Tibial artery (tissue), 4 donors: ENCODE data around the gene CLSTN1.
"Not testable (repeated sequence)": the region's sequence is repeated elsewhere in the genome, so short reads cannot be mapped to it uniquely, and the experiment has no call there.

Experiments
- DNase-seq, 2 donors: peaks; one replicate each; pipeline ENCODE4 v3.0.0-alpha.2; 2019
- H3K27ac ChIP-seq, 2 donors: fragments of 200-600 bp; sonication (generic) in 1 of 2; 1 replicate in 1 of 2; 2 replicates in 1 of 2; pipeline ENCODE4 v1.5.1; 2018 to 2019; ENCODE audit warnings: mild to moderate bottlenecking in 1 of 2
- H3K27me3 ChIP-seq, 2 donors: fragments of 200-600 bp; sonication (generic) in 1 of 2; one replicate each; pipeline versions ENCODE4 v1.5.1 to v1.6.0; 2016 to 2019
- H3K36me3 ChIP-seq, 3 donors: fragments of 200-600 bp; sonication (generic) in 2 of 3; one replicate each; pipeline ENCODE4 v1.5.1; 2016 to 2019; ENCODE audit warnings: mild to moderate bottlenecking in 2 of 3
- H3K4me1 ChIP-seq, 4 donors: fragments of 200-600 bp; sonication (generic) in 2 of 4; 1 replicate in 3 of 4; 2 replicates in 1 of 4; pipeline ENCODE4 v1.5.1; 2016 to 2019
- H3K4me3 ChIP-seq, 2 donors: fragments of 200-600 bp; sonication (generic) in 1 of 2; 1 replicate in 1 of 2; 2 replicates in 1 of 2; pipeline ENCODE4 v1.5.1; 2018 to 2019; ENCODE audit warnings: mild to moderate bottlenecking in 2 of 2
- H3K9me3 ChIP-seq, 3 donors: fragments of 200-600 bp; sonication (generic) in 1 of 3; one replicate each; pipeline ENCODE4 v1.5.1; 2016 to 2019
- CTCF ChIP-seq, 2 experiments: fragments of 200-600 bp in 1 of 2; fragments of 450-650 bp in 1 of 2; IDR thresholded peaks; one replicate each; pipeline ENCODE4 v1.5.1; 2017 to 2019; ENCODE audit warnings: antibody characterized with exemption in 2 of 2, mild to moderate bottlenecking in 1 of 2, moderate library complexity in 1 of 2
- intact Hi-C: fragments of 100-400 bp; cut with DNase I; formaldehyde crosslinking; loops from one replicate; pipeline ENCODE4 v1.15.0; 2023; ENCODE audit warnings: low total_unique reads

Gene CLSTN1

GRCh38 chr1:9749361-9749760 is 74.4 kb downstream of the CLSTN1 start:
- no peak overlapping the region for H3K27ac ChIP-seq
- no peak for DNase-seq
- intact Hi-C loops, result no loop called here
- no peaks in the 10 kb centered on the region for H3K9me3 ChIP-seq
- no peaks in the 10 kb centered on the region for H3K4me1 ChIP-seq
- peaks cover 31 to 90% (median 72%) of the 10 kb centered on the region in 3 donors for H3K36me3 ChIP-seq
- H3K27me3 ChIP-seq, result no peaks in the 10 kb centered on the region
- H3K4me3 ChIP-seq, result no peak overlapping the region
- TF ChIP-seq CTCF (IDR thresholded peaks at IDR 0.05), result no peak

DNA sequence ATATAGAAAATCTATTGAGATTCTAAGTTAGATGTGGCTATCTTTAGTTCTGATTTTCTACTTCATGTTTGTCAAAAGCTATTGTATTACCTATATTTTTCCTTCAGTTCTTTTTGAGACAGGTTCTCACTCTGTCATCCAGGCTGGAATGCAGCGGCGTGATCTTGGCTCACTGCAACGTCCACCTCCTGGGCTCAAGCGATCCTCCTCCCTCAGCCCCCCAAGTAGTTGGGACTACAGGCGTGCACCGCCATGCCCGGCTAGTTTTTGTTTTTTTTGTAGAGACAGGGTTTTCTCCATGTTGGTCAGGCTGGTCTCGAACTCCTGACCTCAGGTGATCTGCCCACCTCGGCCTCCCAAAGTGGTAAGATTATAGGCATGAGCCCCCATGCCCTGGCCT is 75.4 kb downstream of the CLSTN1 start:
- H3K9me3 ChIP-seq, intact Hi-C loops, H3K4me1 ChIP-seq, H3K27ac ChIP-seq, H3K27me3 ChIP-seq, H3K4me3 ChIP-seq, DNase-seq: not testable (repeated sequence)
- peaks cover 36 to 90% (median 72%) of the 10 kb centered on the region in 3 donors for H3K36me3 ChIP-seq

DNA sequence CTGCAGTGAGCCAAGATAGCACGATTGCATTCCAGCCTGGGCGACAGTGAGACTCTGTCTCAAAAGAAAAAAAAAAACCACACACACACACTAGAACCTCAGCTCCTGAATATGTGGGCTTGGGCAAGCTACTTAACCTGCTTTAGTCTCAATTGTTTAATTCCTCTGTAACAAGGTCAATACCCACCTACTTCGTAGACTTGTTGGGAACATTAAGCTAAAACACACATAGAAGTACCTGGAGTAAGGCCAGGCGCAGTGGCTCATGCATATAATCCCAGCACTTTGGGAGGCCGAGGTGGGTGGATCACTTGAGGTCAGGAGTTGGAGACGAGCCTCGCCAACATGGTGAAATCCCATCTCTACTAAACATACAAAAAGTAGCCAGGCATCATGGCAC is 77.1 kb downstream of the CLSTN1 start:
- Histone ChIP-seq H3K27me3 (no peaks in the 10 kb centered on the region), H3K36me3 (peaks cover 53 to 92% (median 75%) of the 10 kb centered on the region in 3 donors), H3K27ac (no peak overlapping the region), H3K4me3 (no peak overlapping the region), H3K9me3 (no peaks in the 10 kb centered on the region), H3K4me1 (no peaks in the 10 kb centered on the region)
- no peak for TF ChIP-seq CTCF (IDR thresholded peaks at IDR 0.05)
- intact Hi-C loops, result no loop called here
- no peak for DNase-seq

DNA sequence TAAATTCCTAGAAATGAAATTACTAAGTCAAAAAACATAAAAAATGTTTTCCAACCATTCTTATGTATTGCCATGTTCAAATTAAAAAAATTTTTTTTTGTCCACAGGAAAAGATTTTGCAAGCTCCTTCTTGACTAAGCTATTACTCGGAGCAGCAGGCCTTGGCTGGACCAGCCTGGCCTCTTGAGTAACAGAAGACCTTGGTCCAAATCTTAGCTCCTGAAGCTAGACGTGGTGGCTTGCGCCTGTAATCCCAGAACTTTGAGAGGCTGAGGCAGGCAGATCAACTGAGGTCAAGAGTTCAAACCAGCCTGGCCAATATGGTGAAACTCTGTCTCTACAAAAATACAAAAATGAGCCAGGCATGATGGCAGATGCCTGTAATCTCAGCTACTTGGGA is 77.6 kb downstream of the CLSTN1 start:
- no peak for DNase-seq
- TF ChIP-seq CTCF (IDR thresholded peaks at IDR 0.05), result no peak
- Histone ChIP-seq H3K36me3 (peaks cover 57 to 92% (median 75%) of the 10 kb centered on the region in 3 donors), H3K27ac (no peak overlapping the region), H3K9me3 (no peaks in the 10 kb centered on the region), H3K4me1 (no peaks in the 10 kb centered on the region), H3K4me3 (no peak overlapping the region), H3K27me3 (no peaks in the 10 kb centered on the region)
- intact Hi-C loops, result no loop called here

GRCh38 chr1:9744106-9744799 is 79.5 kb downstream of the CLSTN1 start:
- H3K27me3 ChIP-seq, result no peaks in the 10 kb centered on the region
- H3K27ac ChIP-seq, result no peak overlapping the region
- no peak for DNase-seq
- no peak overlapping the region for H3K4me3 ChIP-seq
- intact Hi-C loops, result no loop called here
- no peak for TF ChIP-seq CTCF (IDR thresholded peaks at IDR 0.05)
- no peaks in the 10 kb centered on the region for H3K9me3 ChIP-seq
- peaks cover 69 to 92% (median 80%) of the 10 kb centered on the region in 3 donors for H3K36me3 ChIP-seq
- H3K4me1 ChIP-seq, result no peaks in the 10 kb centered on the region

DNA sequence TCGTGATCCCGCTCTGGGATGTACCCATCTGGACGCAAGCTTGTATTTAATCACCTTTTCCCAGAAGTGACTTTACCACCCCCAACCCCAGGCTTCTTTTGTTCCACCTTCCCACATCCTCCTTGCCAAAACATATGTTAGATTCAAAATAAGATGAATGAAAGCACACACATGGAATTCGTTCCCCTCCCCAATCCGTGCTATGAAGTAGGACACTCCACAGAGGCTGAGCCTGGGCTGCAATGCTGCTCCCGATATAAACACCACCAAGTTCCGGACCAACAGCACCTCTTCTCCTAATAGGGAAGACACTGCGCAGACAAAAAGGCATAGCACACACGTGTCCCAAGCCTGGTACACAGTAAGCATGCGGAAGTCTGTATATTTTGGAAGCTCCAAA is 86.1 kb downstream of the CLSTN1 start:
- Histone ChIP-seq H3K4me3 (no peak overlapping the region), H3K27ac (no peak overlapping the region), H3K4me1 (no peaks in the 10 kb centered on the region), H3K9me3 (no peaks in the 10 kb centered on the region), H3K36me3 (peaks cover 86 to 100% (median 97%) of the 10 kb centered on the region in 3 donors), H3K27me3 (no peaks in the 10 kb centered on the region)
- intact Hi-C loops, result no loop called here
- DNase-seq, result no peak
- no peak for TF ChIP-seq CTCF (IDR thresholded peaks at IDR 0.05)
